Measurements from ENCODE around the gene PRLR. TPM values are rescaled to one million over a fixed set of nuclear protein-coding genes. Genes with fewer than 3 reads are reported as not detected.

PRLR gene
- total and polyA plus RNA-seq, 10 of the 15 experiments (the other 5 are each of a cell fraction or from before 2014, with no cell fraction given): 0.03 to 8.1 (median 0.20) TPM

GRCh38 chr5:35134278-35135030 is 95.8 kb downstream of the PRLR start:
- Histone ChIP-seq H3K27me3 (replicated peaks in 1 of 2; ENCODE audit: control insufficient read depth in 2 of 2, insufficient read depth in 2 of 2, low read length in 1 of 2) (no peaks in the 10 kb centered on the region), H2AFZ (ENCODE audit: control insufficient read depth, low read depth, low read length) (no peak overlapping the region), H3K9me3 (replicated peaks; ENCODE audit: control insufficient read depth, insufficient read depth, low read length) (no peaks in the 10 kb centered on the region), H3K27ac (ENCODE audit: control insufficient read depth, insufficient read depth) (no peak overlapping the region), H4K20me1 (ENCODE audit: control insufficient read depth, insufficient read depth) (no peaks in the 10 kb centered on the region), H3K79me2 (ENCODE audit: control insufficient read depth, insufficient read depth, low read length) (no peaks in the 10 kb centered on the region), H3K4me1 (ENCODE audit: control insufficient read depth, insufficient read depth, low read length) (no peaks in the 10 kb centered on the region), H3K4me3 (no peak overlapping the region), H3K9ac (ENCODE audit: control insufficient read depth, insufficient read depth, low read length) (no peak overlapping the region), H3K4me2 (ENCODE audit: control insufficient read depth, insufficient read depth) (no peak overlapping the region), H3K36me3 (ENCODE audit: control insufficient read depth in 2 of 2, insufficient read depth in 2 of 2, low read length in 1 of 2) (no peaks in the 10 kb centered on the region; a peak in 1 of 4 replicates)
- CTCF ChIA-PET: no interaction called here
- DNase-seq (ENCODE audit: low read depth, low spot score) (no peak), FAIRE-seq (no peak), ATAC-seq (no peak)
- POLR2A ChIA-PET: no interaction called here
- RAD21 ChIA-PET (ENCODE audit: unreplicated experiment): no interaction called here
- SMC1A ChIA-PET (ENCODE audit: uncharacterized antibody, unreplicated experiment): interaction anchor here (0.5 kb wide), 1 partner anchor 11 kb away, joined by 3 read pairs; no protein-coding TSS in a partner anchor
- in situ Hi-C loops (cut with MboI): no loop called here
- WGBS (ENCODE audit: insufficient coverage, insufficient replicate concordance, low lambda C conversion rate, missing lambda C conversion rate): 38% methylated on average over 9 of the region's 9 CpGs
- intact Hi-C loops (cut with micrococcal nuclease; ENCODE audit: unreplicated experiment): no loop called here
- no TSS peak for BruUV-seq (replicated peaks)
- TF ChIP-seq ZNF622 (IDR thresholded peaks at IDR 0.05) (no peak), FOS (IDR thresholded peaks at IDR 0.05; ENCODE audit: borderline replicate concordance, extremely low read depth, insufficient read length) (no peak), RBBP5 (conservative IDR thresholded peaks at IDR 0.05) (no peak), ZNF24 (IDR thresholded peaks at IDR 0.05) (no peak), JUND (IDR thresholded peaks at IDR 0.05; ENCODE audit: low read depth, low read length) (no peak), ZBED1 (IDR thresholded peaks at IDR 0.05; ENCODE audit: borderline replicate concordance) (no peak), MYB (IDR thresholded peaks at IDR 0.05; ENCODE audit: borderline replicate concordance, low read depth, low read length) (no peak), ZZZ3 (IDR thresholded peaks at IDR 0.05; ENCODE audit: control insufficient read depth, insufficient read length, low read depth) (no peak), CREB1 (IDR thresholded peaks at IDR 0.05; ENCODE audit: low read depth) (no peak), NFXL1 (IDR thresholded peaks at IDR 0.05; ENCODE audit: borderline replicate concordance) (no peak), NR2C2 (IDR thresholded peaks at IDR 0.05; ENCODE audit: borderline replicate concordance, control insufficient read depth, insufficient read length, low read depth) (no peak), RCOR1 (conservative IDR thresholded peaks at IDR 0.05; ENCODE audit: low read depth, low read length) (no peak), LARP7 (IDR thresholded peaks at IDR 0.05) (no peak), TAF1 (IDR thresholded peaks at IDR 0.05; ENCODE audit: borderline replicate concordance, low read depth, low read length) (no peak)
- TF ChIP-seq, protein P1, sequence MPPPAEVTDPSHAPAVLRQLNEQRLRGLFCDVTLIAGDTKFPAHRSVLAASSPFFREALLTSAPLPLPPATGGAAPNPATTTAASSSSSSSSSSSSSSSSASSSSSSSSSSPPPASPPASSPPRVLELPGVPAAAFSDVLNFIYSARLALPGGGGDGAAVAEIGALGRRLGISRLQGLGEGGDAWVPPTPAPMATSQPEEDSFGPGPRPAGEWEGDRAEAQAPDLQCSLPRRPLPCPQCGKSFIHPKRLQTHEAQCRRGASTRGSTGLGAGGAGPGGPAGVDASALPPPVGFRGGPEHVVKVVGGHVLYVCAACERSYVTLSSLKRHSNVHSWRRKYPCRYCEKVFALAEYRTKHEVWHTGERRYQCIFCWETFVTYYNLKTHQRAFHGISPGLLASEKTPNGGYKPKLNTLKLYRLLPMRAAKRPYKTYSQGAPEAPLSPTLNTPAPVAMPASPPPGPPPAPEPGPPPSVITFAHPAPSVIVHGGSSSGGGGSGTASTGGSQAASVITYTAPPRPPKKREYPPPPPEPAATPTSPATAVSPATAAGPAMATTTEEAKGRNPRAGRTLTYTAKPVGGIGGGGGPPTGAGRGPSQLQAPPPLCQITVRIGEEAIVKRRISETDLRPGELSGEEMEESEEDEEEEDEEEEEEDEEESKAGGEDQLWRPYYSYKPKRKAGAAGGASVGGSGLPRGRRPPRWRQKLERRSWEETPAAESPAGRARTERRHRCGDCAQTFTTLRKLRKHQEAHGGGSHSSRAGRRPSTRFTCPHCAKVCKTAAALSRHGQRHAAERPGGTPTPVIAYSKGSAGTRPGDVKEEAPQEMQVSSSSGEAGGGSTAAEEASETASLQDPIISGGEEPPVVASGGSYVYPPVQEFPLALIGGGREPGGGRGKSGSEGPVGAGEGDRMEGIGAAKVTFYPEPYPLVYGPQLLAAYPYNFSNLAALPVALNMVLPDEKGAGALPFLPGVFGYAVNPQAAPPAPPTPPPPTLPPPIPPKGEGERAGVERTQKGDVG (CRISPR knock-in tag; IDR thresholded peaks at IDR 0.05): no peak
